ENCODE results near the gene GATD1. TPM values are rescaled to one million over a fixed set of nuclear protein-coding genes. Genes with fewer than 3 reads are reported as not detected.

The GATD1 gene
- total RNA-seq, 1 donor from 2014 or later: 94.9 TPM

DNA sequence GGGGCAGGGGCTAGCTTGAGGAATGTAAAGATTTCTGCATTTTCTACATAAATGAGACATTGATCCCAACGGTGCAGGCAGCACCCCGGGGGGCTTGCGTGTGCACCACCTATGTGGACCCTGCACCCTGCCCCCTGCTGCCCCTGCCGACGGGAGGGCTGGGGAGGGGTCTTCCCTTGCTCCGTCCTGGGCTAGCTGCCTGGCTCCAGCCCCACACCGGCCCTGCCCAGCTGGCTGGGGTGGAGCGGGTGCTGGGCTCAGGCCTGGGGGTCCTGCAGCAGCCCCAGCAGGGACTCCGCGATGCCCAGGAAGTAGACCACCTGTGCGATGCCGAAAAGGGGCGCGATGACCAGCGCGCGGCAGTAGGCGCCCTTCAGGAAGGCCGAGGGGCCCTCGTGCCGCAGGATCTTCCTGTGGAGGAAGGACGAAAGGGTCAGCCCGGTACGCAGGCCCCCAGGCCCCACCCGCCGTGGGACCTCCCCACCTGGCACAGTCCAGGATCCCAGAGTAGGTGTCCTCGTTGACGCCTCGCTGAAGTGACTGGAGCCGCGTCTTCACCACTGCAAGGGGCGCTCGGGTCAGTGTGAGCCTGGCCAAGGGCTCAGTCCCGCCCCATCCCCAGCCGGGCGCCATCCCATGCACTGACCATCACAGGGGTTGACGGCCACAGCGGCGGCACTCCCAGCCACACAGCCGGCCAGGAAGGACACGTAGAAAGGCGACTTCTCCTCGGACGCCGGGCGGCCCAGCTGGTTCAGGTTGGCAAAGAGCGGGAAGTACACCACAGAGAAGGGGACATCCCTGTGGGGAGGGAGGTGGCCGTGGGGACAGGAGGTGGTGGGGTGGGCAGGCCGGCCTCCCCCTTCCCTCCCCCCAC is 14.6 kb upstream of the GATD1 start:
- DNase-seq (ENCODE audit: low read depth, low spot score): no peak
- Mint-ChIP-seq H3K27ac (ENCODE audit: unreplicated experiment) (no peak overlapping the region), H3K4me3 (no peak overlapping the region), H3K4me1 (peaks cover 9% of the 10 kb centered on the region), H3K9me3 (no peaks in the 10 kb centered on the region), H3K36me3 (ENCODE audit: low read depth) (no peaks in the 10 kb centered on the region), H3K27me3 (ENCODE audit: low read depth) (no peaks in the 10 kb centered on the region)
- TF ChIP-seq, protein P1, sequence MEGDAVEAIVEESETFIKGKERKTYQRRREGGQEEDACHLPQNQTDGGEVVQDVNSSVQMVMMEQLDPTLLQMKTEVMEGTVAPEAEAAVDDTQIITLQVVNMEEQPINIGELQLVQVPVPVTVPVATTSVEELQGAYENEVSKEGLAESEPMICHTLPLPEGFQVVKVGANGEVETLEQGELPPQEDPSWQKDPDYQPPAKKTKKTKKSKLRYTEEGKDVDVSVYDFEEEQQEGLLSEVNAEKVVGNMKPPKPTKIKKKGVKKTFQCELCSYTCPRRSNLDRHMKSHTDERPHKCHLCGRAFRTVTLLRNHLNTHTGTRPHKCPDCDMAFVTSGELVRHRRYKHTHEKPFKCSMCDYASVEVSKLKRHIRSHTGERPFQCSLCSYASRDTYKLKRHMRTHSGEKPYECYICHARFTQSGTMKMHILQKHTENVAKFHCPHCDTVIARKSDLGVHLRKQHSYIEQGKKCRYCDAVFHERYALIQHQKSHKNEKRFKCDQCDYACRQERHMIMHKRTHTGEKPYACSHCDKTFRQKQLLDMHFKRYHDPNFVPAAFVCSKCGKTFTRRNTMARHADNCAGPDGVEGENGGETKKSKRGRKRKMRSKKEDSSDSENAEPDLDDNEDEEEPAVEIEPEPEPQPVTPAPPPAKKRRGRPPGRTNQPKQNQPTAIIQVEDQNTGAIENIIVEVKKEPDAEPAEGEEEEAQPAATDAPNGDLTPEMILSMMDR (conservative IDR thresholded peaks at IDR 0.05): no peak

DNA sequence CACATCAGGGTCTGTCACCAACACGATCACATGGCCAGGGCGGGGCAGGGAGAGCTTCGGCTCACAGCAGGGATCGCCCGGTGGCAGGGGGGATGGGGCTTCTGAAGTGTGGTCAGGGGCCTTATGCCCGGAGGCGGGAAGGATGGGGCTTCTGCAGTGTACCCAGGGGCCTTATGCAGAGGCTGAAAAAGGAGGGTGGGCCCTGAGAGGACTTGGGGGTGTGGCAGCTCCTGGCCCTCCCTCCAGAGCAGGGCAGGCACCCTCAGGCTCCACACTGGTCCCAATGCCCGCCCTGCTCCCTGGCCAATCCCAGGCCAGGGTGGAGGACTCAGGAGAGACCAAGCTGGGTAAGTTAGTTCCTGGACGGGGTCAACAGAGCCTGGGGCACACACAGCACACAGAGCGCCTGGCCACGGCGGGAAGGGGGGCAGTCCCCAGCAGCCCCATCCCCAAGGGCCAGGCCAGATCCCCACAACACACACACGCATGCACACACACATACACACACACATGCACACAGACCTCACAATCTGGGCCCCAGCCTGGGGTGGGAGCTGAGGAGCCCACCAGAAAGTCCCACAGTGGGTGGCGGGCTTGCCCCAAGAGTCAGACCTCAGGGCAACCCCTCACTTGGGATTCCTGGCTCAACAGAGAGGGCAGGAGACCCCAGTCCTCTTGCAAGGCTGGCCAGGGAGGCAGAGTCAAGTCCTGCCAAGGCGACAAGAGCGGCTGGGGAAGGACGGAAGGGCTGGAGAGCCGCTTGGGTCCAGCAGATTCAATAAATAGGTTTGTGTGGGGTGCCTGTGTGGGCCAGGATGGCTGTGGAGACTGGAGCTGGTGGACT is 13.7 kb upstream of the GATD1 start:
- Mint-ChIP-seq H3K4me1 (peaks cover 2% of the 10 kb centered on the region), H3K27ac (ENCODE audit: unreplicated experiment) (no peak overlapping the region), H3K27me3 (ENCODE audit: low read depth) (peaks cover 3% of the 10 kb centered on the region), H3K4me3 (peak overlapping the region; percentile 66), H3K9me3 (no peaks in the 10 kb centered on the region), H3K36me3 (ENCODE audit: low read depth) (no peaks in the 10 kb centered on the region)
- TF ChIP-seq, protein P1 (conservative IDR thresholded peaks at IDR 0.05): no peak
- DNase-seq (ENCODE audit: low read depth, low spot score): no peak

DNA sequence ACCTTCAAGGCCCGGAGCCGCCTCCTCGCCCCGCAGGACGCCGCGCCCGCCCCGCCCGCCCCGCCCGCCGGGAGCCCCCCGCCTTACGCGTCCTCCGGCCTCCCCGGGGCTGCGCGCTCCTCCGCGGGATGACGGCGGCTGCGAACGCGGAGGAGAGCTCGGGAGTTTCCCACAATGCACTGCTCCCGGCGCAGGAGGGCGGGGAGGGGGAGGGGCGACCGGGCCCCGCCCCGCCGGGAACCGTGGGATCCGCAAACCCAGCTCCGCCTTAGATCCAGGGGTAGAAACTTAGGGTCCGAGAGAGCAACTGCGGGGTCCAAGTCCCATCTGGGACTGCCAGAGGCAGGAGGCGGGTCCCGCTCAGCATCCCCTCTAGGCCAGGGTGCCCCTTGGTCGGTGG is 12.7 kb upstream of the GATD1 start, which contains the start of gene CEND1:
CEND1 (minus strand) TSS at position 148 of the 400 bp plus-strand sequence. CDS start 1,514 bp downstream, outside the sequence.
- H3K4me1 Mint-ChIP-seq: no peaks in the 10 kb centered on the region
- no peak for DNase-seq (ENCODE audit: low read depth, low spot score)
- no peaks in the 10 kb centered on the region for H3K9me3 Mint-ChIP-seq
- H3K36me3 Mint-ChIP-seq (ENCODE audit: low read depth): no peaks in the 10 kb centered on the region
- peaks cover 4% of the 10 kb centered on the region for H3K27me3 Mint-ChIP-seq (ENCODE audit: low read depth)
- TF ChIP-seq, protein P1 (conservative IDR thresholded peaks at IDR 0.05): no peak
- peak within 1 kb of the TSS; percentile 66 for H3K4me3 Mint-ChIP-seq
- no peak within 1 kb of the TSS for H3K27ac Mint-ChIP-seq (ENCODE audit: unreplicated experiment)

DNA sequence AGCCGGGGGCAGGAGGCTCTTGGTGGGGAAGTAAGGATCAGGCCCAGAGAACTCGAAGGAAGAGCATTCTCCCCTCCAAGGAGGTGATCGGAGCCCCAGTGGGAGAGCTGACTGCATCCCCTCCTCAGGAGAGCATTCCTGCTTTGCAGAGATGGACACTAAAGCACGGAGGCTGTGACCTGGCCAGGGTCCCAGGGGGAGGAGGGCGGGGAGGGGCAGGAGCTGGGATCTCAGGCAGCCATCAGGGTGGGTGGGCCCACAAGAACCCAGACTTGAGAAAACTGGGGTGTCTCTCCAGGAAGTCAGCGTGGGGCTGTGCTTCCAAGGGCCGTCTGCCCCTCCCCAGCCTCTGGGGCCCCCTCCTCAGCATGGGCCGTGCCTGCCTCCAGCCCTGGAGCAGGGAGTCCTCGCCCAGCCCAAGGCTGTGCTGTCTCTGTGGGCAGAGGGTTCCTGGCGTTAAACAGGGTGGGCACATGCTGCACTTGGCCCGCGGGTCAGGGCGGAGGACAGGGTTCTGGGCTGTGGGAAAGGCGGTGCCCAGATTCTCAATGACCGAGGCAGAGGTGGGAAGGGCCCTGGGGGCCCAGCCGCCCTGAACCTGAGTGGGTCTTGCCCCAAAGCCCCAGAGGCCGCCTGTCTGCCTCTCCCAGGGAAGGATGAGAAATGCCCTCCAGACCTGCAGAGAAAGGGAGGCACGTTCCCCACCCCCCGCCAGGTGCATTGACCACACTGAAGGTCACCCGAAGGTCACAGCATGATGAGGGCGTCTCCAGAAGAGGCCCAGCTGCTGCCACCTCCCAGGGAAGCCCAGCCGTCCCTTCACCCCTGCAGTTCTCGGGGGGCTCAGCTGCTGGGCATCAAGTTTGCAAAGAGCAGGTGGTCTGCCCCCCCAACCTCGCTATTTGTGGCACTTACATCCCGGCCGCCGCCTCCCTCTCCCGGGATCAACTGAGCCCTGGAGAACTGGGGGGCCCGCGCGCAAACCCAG is 12.0 kb upstream of the GATD1 start:
- no peaks in the 10 kb centered on the region for H3K36me3 Mint-ChIP-seq (ENCODE audit: low read depth)

More for the DNA sequence above, 12.0 kb upstream of the GATD1 start:
- no peak overlapping the region for H3K27ac Mint-ChIP-seq (ENCODE audit: unreplicated experiment)
- no peaks in the 10 kb centered on the region for H3K9me3 Mint-ChIP-seq
- H3K4me3 Mint-ChIP-seq: no peak overlapping the region
- H3K4me1 Mint-ChIP-seq: no peaks in the 10 kb centered on the region
- TF ChIP-seq, protein P1 (conservative IDR thresholded peaks at IDR 0.05): no peak
- peaks cover 4% of the 10 kb centered on the region for H3K27me3 Mint-ChIP-seq (ENCODE audit: low read depth)
- no peak for DNase-seq (ENCODE audit: low read depth, low spot score)
